Upper lobe of left lung (tissue), 4 donors: ENCODE data around the gene PAWR.

Source experiments
- POLR2A ChIP-seq, 4 donors: fragments of 450-650 bp; IDR thresholded peaks; one replicate each; pipeline ENCODE4 v1.5.1; 2016 to 2017; ENCODE audit warnings: antibody characterized with exemption in 4 of 4, mild to moderate bottlenecking in 2 of 4
- TF ChIP-seq, protein P1 (sequence below), 6 experiments: fragments of 450-650 bp in 4 of 6; fragments of 200-600 bp in 2 of 6; sonication (generic) in 2 of 6; IDR thresholded peaks; one replicate each; pipeline ENCODE4 v1.5.1; 2016 to 2019; ENCODE audit warnings: antibody characterized with exemption in 6 of 6

DNA sequence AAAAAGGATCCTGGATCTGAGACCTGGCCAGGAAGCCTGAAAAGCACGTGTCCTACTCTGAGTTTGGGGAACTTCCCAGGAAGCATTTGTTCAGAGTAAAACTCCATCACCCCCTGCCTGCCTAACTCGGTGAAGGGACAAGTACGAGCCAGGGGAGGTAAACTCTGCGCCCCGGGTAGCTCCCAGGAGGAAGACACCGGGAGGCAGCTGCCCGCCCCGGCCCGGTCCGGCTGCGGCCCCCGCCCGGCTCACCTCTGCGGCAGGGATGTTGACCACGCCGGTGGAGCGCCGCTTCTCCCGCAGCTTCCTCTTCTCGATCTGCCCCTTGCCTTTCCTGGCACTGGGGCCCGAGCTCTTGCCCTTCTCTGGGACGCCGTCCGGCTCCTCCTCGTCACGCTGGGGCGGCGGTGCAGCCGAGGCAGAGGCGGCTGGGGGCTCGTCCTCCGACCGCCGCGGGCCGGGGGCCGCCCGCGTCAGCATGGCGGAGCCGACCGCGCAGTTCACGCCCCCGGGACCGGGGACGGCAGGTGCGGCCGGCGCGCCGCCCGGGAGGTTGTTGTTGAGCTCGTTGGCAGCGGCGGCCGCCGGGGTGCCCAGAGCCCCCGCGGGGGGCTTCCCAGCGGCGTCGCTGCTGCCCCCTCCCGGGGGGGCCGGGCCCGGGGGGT lies 1.2 kb downstream of the PAWR start:
- TF ChIP-seq, protein P1, sequence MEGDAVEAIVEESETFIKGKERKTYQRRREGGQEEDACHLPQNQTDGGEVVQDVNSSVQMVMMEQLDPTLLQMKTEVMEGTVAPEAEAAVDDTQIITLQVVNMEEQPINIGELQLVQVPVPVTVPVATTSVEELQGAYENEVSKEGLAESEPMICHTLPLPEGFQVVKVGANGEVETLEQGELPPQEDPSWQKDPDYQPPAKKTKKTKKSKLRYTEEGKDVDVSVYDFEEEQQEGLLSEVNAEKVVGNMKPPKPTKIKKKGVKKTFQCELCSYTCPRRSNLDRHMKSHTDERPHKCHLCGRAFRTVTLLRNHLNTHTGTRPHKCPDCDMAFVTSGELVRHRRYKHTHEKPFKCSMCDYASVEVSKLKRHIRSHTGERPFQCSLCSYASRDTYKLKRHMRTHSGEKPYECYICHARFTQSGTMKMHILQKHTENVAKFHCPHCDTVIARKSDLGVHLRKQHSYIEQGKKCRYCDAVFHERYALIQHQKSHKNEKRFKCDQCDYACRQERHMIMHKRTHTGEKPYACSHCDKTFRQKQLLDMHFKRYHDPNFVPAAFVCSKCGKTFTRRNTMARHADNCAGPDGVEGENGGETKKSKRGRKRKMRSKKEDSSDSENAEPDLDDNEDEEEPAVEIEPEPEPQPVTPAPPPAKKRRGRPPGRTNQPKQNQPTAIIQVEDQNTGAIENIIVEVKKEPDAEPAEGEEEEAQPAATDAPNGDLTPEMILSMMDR (IDR thresholded peaks at IDR 0.05): peak in 2 of 6 experiments; percentile 8 to 9
- TF ChIP-seq POLR2A (IDR thresholded peaks at IDR 0.05): peak in 2 of 4 donors; percentile 7 to 13
